Measurements from ENCODE around the gene IL22RA2. TPM values are rescaled to one million over a fixed set of nuclear protein-coding genes. Genes with fewer than 3 reads are reported as not detected.

Gene IL22RA2
- polyA plus RNA-seq, 3 donors = not detected

GRCh38 chr6:137213331-137213740 lies 39.9 kb upstream of the IL22RA2 start:
- peaks cover 99% of the 10 kb centered on the region for H4K20me1 ChIP-seq (ENCODE audit: insufficient read depth, low read length)
- intact Hi-C loops (cut with micrococcal nuclease) = no loop called here
- H3K27me3 Mint-ChIP-seq (ENCODE audit: low read depth in 3 of 3) = peaks cover 0 to 4% (median 0%) of the 10 kb centered on the region in 3 donors
- no peak for DNase-seq
- peaks cover 12 to 61% of the 10 kb centered on the region in 2 donors for H3K36me3 ChIP-seq (replicated peaks in 1 of 2; ENCODE audit: control insufficient read depth in 1 of 2, insufficient read depth in 2 of 2, low read length in 2 of 2)
- H3K36me3 Mint-ChIP-seq = peaks cover 80 to 88% of the 10 kb centered on the region in 2 donors
- TF ChIP-seq, protein P1, sequence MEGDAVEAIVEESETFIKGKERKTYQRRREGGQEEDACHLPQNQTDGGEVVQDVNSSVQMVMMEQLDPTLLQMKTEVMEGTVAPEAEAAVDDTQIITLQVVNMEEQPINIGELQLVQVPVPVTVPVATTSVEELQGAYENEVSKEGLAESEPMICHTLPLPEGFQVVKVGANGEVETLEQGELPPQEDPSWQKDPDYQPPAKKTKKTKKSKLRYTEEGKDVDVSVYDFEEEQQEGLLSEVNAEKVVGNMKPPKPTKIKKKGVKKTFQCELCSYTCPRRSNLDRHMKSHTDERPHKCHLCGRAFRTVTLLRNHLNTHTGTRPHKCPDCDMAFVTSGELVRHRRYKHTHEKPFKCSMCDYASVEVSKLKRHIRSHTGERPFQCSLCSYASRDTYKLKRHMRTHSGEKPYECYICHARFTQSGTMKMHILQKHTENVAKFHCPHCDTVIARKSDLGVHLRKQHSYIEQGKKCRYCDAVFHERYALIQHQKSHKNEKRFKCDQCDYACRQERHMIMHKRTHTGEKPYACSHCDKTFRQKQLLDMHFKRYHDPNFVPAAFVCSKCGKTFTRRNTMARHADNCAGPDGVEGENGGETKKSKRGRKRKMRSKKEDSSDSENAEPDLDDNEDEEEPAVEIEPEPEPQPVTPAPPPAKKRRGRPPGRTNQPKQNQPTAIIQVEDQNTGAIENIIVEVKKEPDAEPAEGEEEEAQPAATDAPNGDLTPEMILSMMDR (IDR thresholded peaks at IDR 0.05) = no peak
- WGBS (ENCODE audit: insufficient coverage) = 60% methylated on average over 3 of the region's 4 CpGs
- no peaks in the 10 kb centered on the region for H3K27me3 ChIP-seq (ENCODE audit: control insufficient read depth in 2 of 2, insufficient read depth in 2 of 2, low read length in 2 of 2)
- peak overlapping the region in 5 of 7 donors; percentile 40 to 86 (median 47) for H3K27ac Mint-ChIP-seq
- peaks cover 54 to 81% of the 10 kb centered on the region in 2 donors for H3K4me1 ChIP-seq (ENCODE audit: control insufficient read depth in 1 of 2, insufficient read depth in 2 of 2, low read length in 2 of 2)
- H3K9me3 Mint-ChIP-seq = peaks cover 11 to 18% (median 14%) of the 10 kb centered on the region in 7 donors
- H3K9me3 ChIP-seq (replicated peaks in 1 of 2; ENCODE audit: control insufficient read depth in 1 of 2, insufficient read depth in 1 of 2, low read length in 2 of 2) = peaks cover 0 to 12% of the 10 kb centered on the region in 2 donors
- H3K9ac ChIP-seq (ENCODE audit: insufficient read depth, low read length, poor library complexity, severe bottlenecking) = no peak overlapping the region
- peaks cover 100% of the 10 kb centered on the region for H3K79me2 ChIP-seq (ENCODE audit: insufficient read depth, low read length)
- peak overlapping the region in 1 of 2 donors; percentile 59 for H3K4me3 Mint-ChIP-seq
- peak overlapping the region in 1 of 2 donors; percentile 67 for H3K27ac ChIP-seq (ENCODE audit: low read depth in 1 of 2, low read length in 2 of 2)
- H3K4me1 Mint-ChIP-seq = peaks cover 81% of the 10 kb centered on the region
- peak overlapping the region in 2 of 3 experiments; percentile 7 to 94 for H3K4me3 ChIP-seq (replicated peaks in 1 of 3; ENCODE audit: low read depth in 2 of 3, low read length in 3 of 3)
- H3K4me2 ChIP-seq (replicated peaks; ENCODE audit: extremely low read depth, low read length, poor library complexity, severe bottlenecking) = peak overlapping the region; percentile 97
- H2AFZ ChIP-seq (ENCODE audit: insufficient read depth, low read depth, low read length, poor library complexity, severe bottlenecking) = no peak overlapping the region

GRCh38 chr6:137211910-137212309 lies 38.5 kb upstream of the IL22RA2 start:
- Mint-ChIP-seq H3K4me1 (peaks cover 83% of the 10 kb centered on the region), H3K27ac (peak overlapping the region; percentile 18 to 89 (median 75)), H3K27me3 (ENCODE audit: low read depth in 3 of 3) (peaks cover 0 to 4% (median 0%) of the 10 kb centered on the region in 3 donors), H3K4me3 (no peak overlapping the region), H3K36me3 (peaks cover 79 to 84% of the 10 kb centered on the region in 2 donors), H3K9me3 (peaks cover 14 to 25% (median 19%) of the 10 kb centered on the region in 7 donors)
- H3K27me3 ChIP-seq (ENCODE audit: control insufficient read depth in 2 of 2, insufficient read depth in 2 of 2, low read length in 2 of 2) = no peaks in the 10 kb centered on the region
- no peak for DNase-seq
- peaks cover 12 to 72% of the 10 kb centered on the region in 2 donors for H3K36me3 ChIP-seq (replicated peaks in 1 of 2; ENCODE audit: control insufficient read depth in 1 of 2, insufficient read depth in 2 of 2, low read length in 2 of 2)
- intact Hi-C loops (cut with micrococcal nuclease) = no loop called here
- peaks cover 100% of the 10 kb centered on the region for H3K79me2 ChIP-seq (ENCODE audit: insufficient read depth, low read length)
- peaks cover 0 to 14% of the 10 kb centered on the region in 2 donors for H3K9me3 ChIP-seq (replicated peaks in 1 of 2; ENCODE audit: control insufficient read depth in 1 of 2, insufficient read depth in 1 of 2, low read length in 2 of 2)
- H3K4me1 ChIP-seq (ENCODE audit: control insufficient read depth in 1 of 2, insufficient read depth in 2 of 2, low read length in 2 of 2) = peaks cover 47 to 76% of the 10 kb centered on the region in 2 donors
- 97% methylated on average over 3 of the region's 3 CpGs for WGBS (ENCODE audit: insufficient coverage)
- peak overlapping the region in 1 of 3 experiments; percentile 35 for H3K4me3 ChIP-seq (replicated peaks in 1 of 3; ENCODE audit: low read depth in 2 of 3, low read length in 3 of 3)
- H4K20me1 ChIP-seq (ENCODE audit: insufficient read depth, low read length) = peaks cover 100% of the 10 kb centered on the region
- H3K4me2 ChIP-seq (replicated peaks; ENCODE audit: extremely low read depth, low read length, poor library complexity, severe bottlenecking) = no peak overlapping the region
- TF ChIP-seq, protein P1 (IDR thresholded peaks at IDR 0.05) = no peak
- peak overlapping the region in 1 of 2 donors; percentile 46 for H3K27ac ChIP-seq (ENCODE audit: low read depth in 1 of 2, low read length in 2 of 2)
- no peak overlapping the region for H3K9ac ChIP-seq (ENCODE audit: insufficient read depth, low read length, poor library complexity, severe bottlenecking)
- no peak overlapping the region for H2AFZ ChIP-seq (ENCODE audit: insufficient read depth, low read depth, low read length, poor library complexity, severe bottlenecking)

Data from CD14-positive monocyte (primary cell).